COR-L47 (cell line): Measurements from ENCODE around the gene CHRNA3.

Source experiments
- DNase-seq: peaks from one replicate; lab custom pipeline; 2025; lab: John Stamatoyannopoulos, UW

The CHRNA3 gene

GRCh38 chr15:78636378-78636859 is 15.6 kb upstream of the CHRNA3 start:
- DNase-seq, result no peak

DNA sequence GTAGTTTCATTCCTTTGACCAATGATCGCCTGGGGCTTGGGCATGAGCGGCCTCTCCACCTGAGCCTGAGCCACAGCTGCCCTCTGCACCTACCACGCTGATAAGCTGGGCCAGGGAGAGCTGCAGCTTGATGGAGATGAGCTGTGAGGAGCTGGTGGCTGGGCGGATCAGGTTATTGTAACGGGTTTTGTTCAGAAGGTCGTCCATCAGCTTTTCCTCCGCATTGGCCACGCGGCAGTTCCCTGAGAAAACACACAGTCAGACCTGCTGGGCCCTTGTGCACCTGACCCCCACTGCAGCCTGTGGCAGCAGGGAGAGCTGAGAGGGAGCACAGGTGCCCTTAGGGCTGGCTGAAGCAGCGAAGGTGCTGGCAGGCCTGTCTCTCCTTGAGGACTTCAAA is 14.6 kb upstream of the CHRNA3 start:
- DNase-seq, result no peak

DNA sequence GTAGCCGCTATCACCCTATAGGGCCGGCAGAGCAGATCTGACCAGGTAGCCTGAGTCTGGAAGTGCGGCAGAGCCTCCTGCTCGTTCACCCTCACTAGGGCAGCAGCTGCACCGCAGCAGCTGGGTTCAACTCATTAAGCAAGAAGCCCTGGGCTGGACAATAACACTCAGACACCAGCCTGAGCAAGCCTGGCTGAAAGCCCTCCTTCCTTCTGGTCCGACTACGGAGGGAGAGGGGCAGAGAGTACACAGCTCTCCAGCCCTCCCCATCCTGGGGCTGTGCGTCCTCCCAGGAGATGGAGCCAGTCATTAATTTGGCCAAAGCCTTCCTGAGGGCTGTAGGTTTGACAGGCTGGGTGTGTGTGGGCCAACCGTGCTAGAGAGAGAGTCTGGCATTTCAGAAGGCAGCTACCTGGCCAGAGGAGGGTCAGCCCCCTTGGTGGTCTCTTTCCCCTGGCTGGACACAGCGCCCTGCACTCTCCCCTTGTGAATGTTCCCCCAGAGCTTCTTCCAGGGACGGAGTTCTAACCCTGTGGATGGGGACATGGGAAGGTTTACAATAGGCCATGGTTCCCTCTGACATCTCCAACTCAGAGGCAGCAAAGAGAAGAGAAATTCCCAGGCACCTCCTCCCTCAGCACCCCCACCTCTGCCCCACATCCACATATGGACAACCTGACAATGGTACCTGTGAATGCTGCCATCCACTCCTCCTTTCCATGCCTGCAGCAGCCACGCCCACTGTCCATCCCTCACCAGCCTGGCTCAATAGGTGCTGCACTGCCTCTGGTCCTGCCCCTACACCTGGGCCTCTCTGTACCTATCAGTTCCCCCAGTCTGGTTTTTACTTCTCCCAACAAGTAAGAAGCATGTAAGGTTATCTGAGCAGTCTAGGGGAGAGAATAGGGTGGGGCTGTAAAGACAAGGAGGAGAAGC is 13.7 kb upstream of the CHRNA3 start:
- peak; percentile 52 for DNase-seq

DNA sequence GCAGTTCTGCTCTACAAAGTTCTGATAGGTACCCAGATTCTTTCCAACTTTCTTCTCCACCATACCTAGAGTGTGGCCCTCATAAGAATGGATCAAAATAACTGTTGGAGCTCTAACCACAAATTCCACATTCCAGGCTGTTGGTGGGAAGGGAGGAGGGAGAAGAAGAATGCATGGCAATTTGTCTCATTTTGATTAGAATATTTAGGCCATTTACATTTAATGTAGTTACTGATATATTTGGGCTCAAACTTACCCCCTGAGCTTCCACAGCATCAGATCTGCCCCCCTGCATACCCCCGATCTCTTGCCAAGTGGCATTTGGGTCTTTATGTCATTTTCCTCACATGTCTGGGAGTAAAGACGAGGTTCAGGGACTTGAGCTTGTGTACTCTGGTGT is 12.6 kb upstream of the CHRNA3 start:
- no peak for DNase-seq

DNA sequence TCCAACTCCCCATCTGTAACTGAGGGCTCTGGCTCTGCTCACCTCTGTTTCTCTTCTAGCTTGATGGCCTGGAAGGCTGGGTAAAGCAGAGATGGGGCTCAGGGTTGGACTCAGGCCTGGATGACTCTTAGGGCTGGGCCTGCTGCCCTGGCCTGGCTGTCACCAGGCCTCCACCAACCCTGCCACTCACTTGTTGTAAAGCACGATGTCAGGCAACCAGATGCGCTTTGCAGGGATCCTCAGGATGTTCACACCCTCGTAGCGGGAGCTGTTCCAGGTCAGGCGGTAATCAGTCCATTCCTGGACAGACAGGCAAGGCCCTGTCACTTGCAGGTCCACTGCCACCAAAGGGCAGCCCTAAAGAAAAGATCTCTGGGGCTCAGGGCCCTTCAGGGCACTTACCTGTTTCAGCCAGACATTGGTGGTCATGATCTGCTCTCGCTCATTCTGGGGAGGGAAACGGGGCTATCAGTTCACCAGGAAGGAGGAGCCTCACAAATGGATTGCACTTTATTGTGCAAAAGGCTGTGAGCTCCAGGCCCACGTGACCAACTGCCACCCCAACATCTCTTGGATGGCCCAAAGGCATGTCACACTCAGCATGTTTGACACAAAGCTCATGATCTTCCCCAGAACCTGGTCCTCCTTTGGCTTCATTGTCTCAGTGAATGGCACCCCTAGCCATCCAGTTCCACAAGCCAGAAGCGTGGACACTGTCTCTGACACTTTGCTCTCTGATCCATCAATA is 10.3 kb upstream of the CHRNA3 start:
- no peak for DNase-seq

GRCh38 chr15:78629716-78630065 is 8.9 kb upstream of the CHRNA3 start:
- DNase-seq, result no peak

- no peak for DNase-seq
Measured at GRCh38 chr15:78629031-78629715, 8.4 kb upstream of the CHRNA3 start.

DNA sequence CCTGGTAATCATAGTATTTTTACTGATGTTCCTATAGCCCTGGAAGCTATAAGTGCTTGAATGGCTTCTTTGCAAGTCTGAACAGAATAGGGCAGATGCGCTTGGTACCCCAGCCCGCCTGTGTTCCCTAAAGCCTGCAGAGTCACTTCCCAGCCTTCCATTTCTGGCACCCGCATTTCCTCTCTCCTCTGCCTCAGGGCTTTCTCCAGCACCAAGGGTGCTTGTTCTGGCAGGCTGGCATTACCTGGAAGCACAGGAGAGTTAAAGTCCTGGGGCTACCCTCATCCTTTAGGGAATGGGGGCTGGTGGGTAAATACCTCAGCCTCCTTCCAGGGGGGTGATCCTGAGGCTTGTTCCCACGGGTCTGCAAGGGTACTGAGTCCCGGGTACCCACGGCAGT is 7.4 kb upstream of the CHRNA3 start:
- DNase-seq, result no peak

DNA sequence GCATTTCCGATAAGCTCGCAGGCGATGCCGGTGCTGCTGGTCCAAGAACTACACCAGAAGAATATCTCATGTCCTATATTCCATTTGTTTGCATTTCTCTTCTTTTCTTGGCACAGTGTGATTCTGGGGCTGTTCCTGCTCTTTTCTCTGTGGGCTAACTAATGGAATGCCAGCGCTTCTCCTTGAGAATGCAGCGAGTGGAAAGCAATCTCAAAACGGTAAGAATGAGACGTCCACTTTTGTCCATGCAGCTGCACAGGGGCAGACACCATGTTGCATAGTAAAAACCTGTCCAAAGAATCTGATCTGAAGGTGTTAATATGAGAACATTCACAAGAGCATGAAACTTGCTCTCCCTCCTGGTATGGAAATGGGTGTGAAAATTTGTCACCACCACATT is 6.6 kb upstream of the CHRNA3 start:
- DNase-seq, result no peak

DNA sequence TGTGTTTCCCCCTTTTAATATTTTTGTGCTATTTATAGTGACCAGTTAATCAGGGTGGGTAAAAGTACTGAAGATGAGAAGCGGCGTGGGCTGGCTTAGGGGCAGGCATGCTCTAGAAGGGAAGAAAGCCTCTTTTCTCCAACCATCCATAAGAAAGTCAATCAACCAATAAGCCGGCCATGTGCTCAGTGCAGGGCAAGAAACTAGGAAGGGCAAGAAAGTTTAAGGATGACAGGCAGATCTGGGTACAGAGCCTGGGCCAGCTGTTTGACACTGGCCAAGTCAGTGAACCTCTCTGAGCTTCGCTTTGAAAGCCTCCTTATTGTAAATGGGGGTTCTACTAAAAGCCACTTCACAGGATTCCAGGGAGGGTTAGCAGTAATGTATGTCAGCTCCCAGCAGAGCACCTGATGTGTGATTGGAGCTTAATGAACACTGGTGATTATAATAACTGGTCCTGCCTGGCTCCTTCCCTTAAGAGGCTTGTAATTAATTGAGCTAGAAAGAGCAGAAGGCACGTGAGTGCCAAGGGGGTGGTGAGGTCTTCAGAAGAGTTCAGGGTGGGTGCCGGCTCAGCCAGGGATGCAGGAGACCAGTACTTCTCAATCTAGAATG is 5.7 kb upstream of the CHRNA3 start:
- peak; percentile 28 for DNase-seq

GRCh38 chr15:78625606-78626280 is 4.9 kb upstream of the CHRNA3 start:
- peak; percentile 87 for DNase-seq

DNA sequence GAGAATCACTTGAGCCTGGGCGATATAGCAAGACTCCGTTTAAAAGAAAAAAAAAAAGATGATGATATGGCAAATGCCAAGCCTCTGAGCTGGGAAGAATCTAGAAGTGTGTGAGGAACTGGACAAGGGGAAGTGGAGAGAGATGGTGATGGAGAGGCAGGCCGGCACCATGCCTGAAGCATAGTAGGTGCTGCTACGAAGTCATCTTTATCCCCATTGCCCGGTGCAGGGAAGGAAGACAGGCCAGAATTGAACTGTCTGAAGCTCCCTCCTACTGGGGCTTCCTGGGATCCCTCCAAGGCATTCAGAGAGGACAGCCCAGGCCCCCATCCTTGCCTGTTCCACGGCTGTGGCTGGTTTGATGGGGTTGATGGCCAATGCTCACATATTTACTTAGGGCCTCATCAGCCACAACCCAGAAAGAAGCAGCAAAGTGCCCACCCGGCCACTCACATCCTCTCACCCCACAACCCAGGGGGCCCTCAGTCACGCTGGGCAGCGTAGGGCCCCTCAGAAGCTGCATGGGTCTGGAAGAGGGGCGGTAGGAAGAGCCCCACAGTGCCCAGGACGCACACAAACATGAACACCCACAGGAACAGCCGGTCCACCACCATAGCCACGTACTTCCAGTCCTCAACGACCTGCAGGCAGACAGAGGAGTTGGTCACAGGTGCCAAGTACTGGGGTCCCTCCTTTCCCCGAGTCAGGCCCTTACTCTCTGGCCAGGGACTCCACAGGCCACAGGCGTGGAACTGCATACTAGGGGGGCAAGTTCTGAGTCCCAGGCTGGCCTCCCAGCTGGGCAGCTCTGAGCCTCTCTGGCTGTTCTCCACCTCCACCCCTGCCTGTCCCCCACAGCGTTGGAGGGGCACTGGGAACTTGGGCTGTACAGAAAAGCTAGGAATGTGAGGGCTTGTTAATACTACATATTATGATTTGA is 4.1 kb upstream of the CHRNA3 start:
- no peak for DNase-seq

DNA sequence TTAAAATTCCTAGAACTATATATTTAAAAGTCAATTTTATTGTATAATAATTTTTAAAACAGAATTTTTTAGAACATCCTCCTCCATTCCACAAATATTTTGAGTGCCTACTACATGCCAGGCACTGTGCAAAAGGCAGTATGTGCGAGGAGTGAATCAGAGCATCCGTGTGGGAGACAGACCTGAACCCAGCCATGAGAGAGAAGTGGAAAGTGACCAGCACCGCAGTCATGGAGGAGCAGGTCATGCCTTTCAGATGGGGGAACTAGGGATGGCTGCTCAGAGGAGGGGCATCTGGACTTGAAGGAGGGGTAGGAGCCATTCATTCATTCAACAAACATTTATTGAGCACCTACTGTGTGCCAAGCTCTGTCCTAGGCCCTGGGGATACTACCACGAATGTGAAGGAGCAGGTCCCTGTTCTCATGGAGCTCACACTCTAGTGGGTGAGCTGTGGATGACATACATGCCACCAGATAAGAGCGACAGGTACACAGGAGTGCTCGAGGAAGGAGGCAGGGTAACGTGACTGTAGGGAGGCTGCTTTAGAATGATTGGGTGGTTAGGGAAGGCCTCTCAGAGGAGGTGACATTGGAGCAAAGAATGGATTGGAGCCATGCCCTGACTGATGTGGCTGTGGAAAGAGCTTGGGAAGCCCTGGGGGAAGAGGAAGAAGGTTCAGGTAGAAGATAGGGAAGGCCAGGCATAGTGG is 3.1 kb upstream of the CHRNA3 start:
- DNase-seq, result no peak

DNA sequence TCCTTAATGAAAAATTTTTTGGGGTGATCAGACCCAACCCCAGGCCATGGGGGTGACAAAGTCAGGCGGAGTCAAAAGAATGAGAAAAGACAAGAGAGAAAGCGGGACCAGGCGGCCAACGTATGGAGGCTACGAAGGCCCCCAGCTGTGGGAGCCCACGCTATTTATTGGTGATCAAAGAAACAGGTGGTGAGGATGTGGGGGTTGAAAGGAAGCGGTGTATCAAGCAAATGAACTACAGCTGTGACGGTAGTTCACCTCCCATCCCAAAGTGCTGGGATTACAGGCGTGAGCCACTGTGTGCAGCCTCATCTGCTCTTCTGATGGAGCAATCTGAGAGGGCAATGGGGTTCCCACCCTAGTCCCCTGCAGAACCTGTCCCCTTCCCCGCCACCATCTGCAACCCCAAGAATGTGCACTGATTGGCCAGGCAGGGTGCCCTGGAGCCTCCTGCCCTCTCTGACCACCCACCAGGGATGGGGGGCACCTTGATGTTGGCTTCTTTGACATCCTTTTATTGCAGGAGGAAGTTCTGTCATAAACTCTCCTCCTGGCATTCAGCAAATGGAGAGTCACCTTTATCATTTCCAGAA is 1.1 kb upstream of the CHRNA3 start:
- no peak for DNase-seq

- no peak for DNase-seq
Measured at GRCh38 chr15:78620021-78620526, 722 bp downstream of the CHRNA3 start.

- DNase-seq, result no peak
Measured at GRCh38 chr15:78619022-78619950, 1.5 kb downstream of the CHRNA3 start.

- DNase-seq, result peak; percentile 77
Measured at GRCh38 chr15:78618490-78618934, 2.3 kb downstream of the CHRNA3 start.

- no peak for DNase-seq
Measured at GRCh38 chr15:78618064-78618463, 2.7 kb downstream of the CHRNA3 start.
